HEK293 (cell line): Measurements from ENCODE around the gene SLC25A20.

Experiments used
- CTCF ChIA-PET: fragments of 350-600 bp; formaldehyde crosslinking; extraction: SDS; loops from one replicate; lab custom pipeline; 2021; ENCODE audit warnings: antibody characterized with exemption; lab: Yijun Ruan, JAX
- POLR2A ChIA-PET: fragments of 300-600 bp; formaldehyde crosslinking; extraction: SDS; loops from one replicate; lab custom pipeline; 2020; ENCODE audit warnings: antibody characterized with exemption, inconsistent platforms; lab: Yijun Ruan, JAX
- H3K27ac ChIP-seq: fragments of 200-500 bp; sonication (Bioruptor generic); 2 replicates; pipeline ENCODE4 v1.5.1; 2014; ENCODE audit warnings: low read depth, low read length, control low read depth, inconsistent platforms; ENCODE audit errors: extremely low read depth
- H3K36me3 ChIP-seq, 2 experiments: fragments of 200-500 bp in 1 of 2; sonication (Bioruptor generic) in 1 of 2; 1 replicate in 1 of 2; 2 replicates in 1 of 2; pipeline ENCODE4 v1.5.1; 2014 to 2017; ENCODE audit warnings: inconsistent platforms in 2 of 2, low read length in 2 of 2; ENCODE audit not compliant: control insufficient read depth in 2 of 2, insufficient read depth in 1 of 2
- H3K4me1 ChIP-seq: fragments of 200-500 bp; sonication (Bioruptor generic); 2 replicates; pipeline ENCODE4 v1.5.1; 2014; ENCODE audit warnings: mild to moderate bottlenecking, low read length, inconsistent platforms; ENCODE audit not compliant: control insufficient read depth, insufficient read depth
- H3K4me3 ChIP-seq: 2 replicates; pipeline ENCODE4 v1.5.1; 2011; ENCODE audit warnings: low read depth, mild to moderate bottlenecking, control low read depth, low read length, moderate library complexity
- H3K9me3 ChIP-seq: fragments of 200-500 bp; sonication (Bioruptor generic); 2 replicates; pipeline ENCODE4 v1.5.1; 2014; ENCODE audit warnings: low read depth, low read length, inconsistent platforms; ENCODE audit not compliant: control insufficient read depth, insufficient read depth
- KLF9 ChIP-seq: fragments of 450-650 bp; formaldehyde crosslinking; IDR thresholded peaks from 2 replicates; pipeline ENCODE4 v1.5.1; 2016; ENCODE audit warnings: missing biosample characterization, missing genetic modification characterization, low read depth
- MZF1 ChIP-seq: fragments of 450-650 bp; formaldehyde crosslinking; IDR thresholded peaks from 2 replicates; pipeline ENCODE4 v1.5.1; 2017; ENCODE audit warnings: missing biosample characterization, missing genetic modification characterization, borderline replicate concordance
- PRDM6 ChIP-seq: fragments of 450-650 bp; formaldehyde crosslinking; IDR thresholded peaks from 2 replicates; pipeline ENCODE4 v1.5.1; 2017; ENCODE audit warnings: missing biosample characterization, missing genetic modification characterization
- SP2 ChIP-seq: fragments of 450-650 bp; formaldehyde crosslinking; IDR thresholded peaks from 2 replicates; pipeline ENCODE4 v1.5.1; 2016; ENCODE audit warnings: missing biosample characterization, missing genetic modification characterization
- ZBTB26 ChIP-seq: fragments of 450-650 bp; formaldehyde crosslinking; optimal IDR thresholded peaks from 2 replicates; pipeline ENCODE3; 2016; ENCODE audit warnings: missing biosample characterization, mild to moderate bottlenecking, missing genetic modification characterization
- ZBTB49 ChIP-seq: fragments of 450-650 bp; formaldehyde crosslinking; IDR thresholded peaks from 2 replicates; pipeline ENCODE4 v1.5.1; 2016; ENCODE audit warnings: missing biosample characterization, missing genetic modification characterization, low read depth
- ZEB2 ChIP-seq: fragments of 450-650 bp; formaldehyde crosslinking; IDR thresholded peaks from 2 replicates; pipeline ENCODE4 v1.5.1; 2016; ENCODE audit warnings: missing biosample characterization, missing genetic modification characterization
- ZNF280D ChIP-seq: fragments of 450-650 bp; formaldehyde crosslinking; IDR thresholded peaks from 2 replicates; pipeline ENCODE4 v1.5.1; 2016; ENCODE audit warnings: missing biosample characterization, missing genetic modification characterization
- ZNF292 ChIP-seq: fragments of 450-650 bp; formaldehyde crosslinking; IDR thresholded peaks from 2 replicates; pipeline ENCODE4 v1.5.1; 2016; ENCODE audit warnings: low read depth, missing biosample characterization, missing genetic modification characterization, borderline replicate concordance
- ZNF394 ChIP-seq: fragments of 450-650 bp; formaldehyde crosslinking; IDR thresholded peaks from 2 replicates; pipeline ENCODE4 v1.5.1; 2016; ENCODE audit warnings: missing biosample characterization, missing genetic modification characterization, mild to moderate bottlenecking, moderate library complexity, borderline replicate concordance
- ZNF423 ChIP-seq: fragments of 450-650 bp; formaldehyde crosslinking; IDR thresholded peaks from 2 replicates; pipeline ENCODE4 v1.5.1; 2016; ENCODE audit warnings: missing biosample characterization, missing genetic modification characterization
- ZNF449 ChIP-seq: fragments of 450-650 bp; formaldehyde crosslinking; IDR thresholded peaks from 2 replicates; pipeline ENCODE4 v1.5.1; 2017; ENCODE audit warnings: missing biosample characterization, mild to moderate bottlenecking, missing genetic modification characterization, moderate library complexity
- ZNF473 ChIP-seq: fragments of 450-650 bp; formaldehyde crosslinking; IDR thresholded peaks from 2 replicates; pipeline ENCODE4 v1.5.1; 2017; ENCODE audit warnings: missing biosample characterization, missing genetic modification characterization
- ZNF510 ChIP-seq: fragments of 450-650 bp; formaldehyde crosslinking; IDR thresholded peaks from 2 replicates; pipeline ENCODE4 v1.5.1; 2018; ENCODE audit warnings: mild to moderate bottlenecking, missing genetic modification characterization, missing biosample characterization; ENCODE audit not compliant: insufficient replicate concordance
- ZNF544 ChIP-seq: fragments of 450-650 bp; formaldehyde crosslinking; IDR thresholded peaks from 2 replicates; pipeline ENCODE4 v1.5.0; 2017; ENCODE audit warnings: missing biosample characterization, missing genetic modification characterization
- ZNF654 ChIP-seq: fragments of 450-650 bp; formaldehyde crosslinking; IDR thresholded peaks from 2 replicates; pipeline ENCODE4 v1.5.1; 2016; ENCODE audit warnings: low read depth, missing biosample characterization, missing genetic modification characterization
- ZNF776 ChIP-seq: fragments of 450-650 bp; formaldehyde crosslinking; IDR thresholded peaks from 2 replicates; pipeline ENCODE4 v1.5.0; 2017; ENCODE audit warnings: missing biosample characterization, missing genetic modification characterization, borderline replicate concordance
- ZSCAN5A ChIP-seq: fragments of 450-650 bp; formaldehyde crosslinking; IDR thresholded peaks from 2 replicates; pipeline ENCODE4 v1.5.1; 2016; ENCODE audit warnings: missing biosample characterization, missing genetic modification characterization
- ZXDB ChIP-seq: fragments of 450-650 bp; formaldehyde crosslinking; IDR thresholded peaks from 2 replicates; pipeline ENCODE4 v1.5.1; 2016; ENCODE audit warnings: missing biosample characterization, missing genetic modification characterization

The SLC25A20 gene

GRCh38 chr3:48855681-48856447 lies 42.8 kb downstream of the SLC25A20 start:
- H3K9me3 ChIP-seq, result no peaks in the 10 kb centered on the region
- H3K27ac ChIP-seq, result no peak overlapping the region
- TF ChIP-seq KLF9, result no peak
- no peak for TF ChIP-seq ZNF510
- no peak for TF ChIP-seq SP2 (tag by site-specific recombination)
- TF ChIP-seq ZNF280D (tag by site-specific recombination), result no peak
- TF ChIP-seq ZEB2, result no peak
- TF ChIP-seq PRDM6 (tag by site-specific recombination), result no peak
- no peak for TF ChIP-seq ZNF394 (tag by site-specific recombination)
- TF ChIP-seq ZNF776, result no peak
- no peak for TF ChIP-seq ZNF473 (tag by site-specific recombination)
- TF ChIP-seq ZNF654, result no peak
- no peak for TF ChIP-seq ZNF423 (tag by site-specific recombination)
- no peak for TF ChIP-seq MZF1 (tag by site-specific recombination)
- TF ChIP-seq ZNF292 (tag by site-specific recombination), result no peak
- no peak for TF ChIP-seq ZXDB (tag by site-specific recombination)
- TF ChIP-seq ZBTB49 (tag by site-specific recombination), result no peak
- TF ChIP-seq ZBTB26 (tag by site-specific recombination), result no peak
- TF ChIP-seq ZNF544 (tag by site-specific recombination), result no peak
- TF ChIP-seq ZNF449 (tag by site-specific recombination), result no peak
- no peak for TF ChIP-seq ZSCAN5A
- peaks cover 0 to 20% of the 10 kb centered on the region in 2 experiments; a peak in 1 of 3 replicates for H3K36me3 ChIP-seq
- H3K4me1 ChIP-seq, result no peaks in the 10 kb centered on the region
- CTCF ChIA-PET, result interaction anchor here (0.6 kb wide), 1 partner anchor 15 kb away, joined by 4 read pairs; no protein-coding TSS in a partner anchor
- no peak overlapping the region for H3K4me3 ChIP-seq
- POLR2A ChIA-PET, result no interaction called here
